ENCODE data around the gene DPYSL4.

DNA sequence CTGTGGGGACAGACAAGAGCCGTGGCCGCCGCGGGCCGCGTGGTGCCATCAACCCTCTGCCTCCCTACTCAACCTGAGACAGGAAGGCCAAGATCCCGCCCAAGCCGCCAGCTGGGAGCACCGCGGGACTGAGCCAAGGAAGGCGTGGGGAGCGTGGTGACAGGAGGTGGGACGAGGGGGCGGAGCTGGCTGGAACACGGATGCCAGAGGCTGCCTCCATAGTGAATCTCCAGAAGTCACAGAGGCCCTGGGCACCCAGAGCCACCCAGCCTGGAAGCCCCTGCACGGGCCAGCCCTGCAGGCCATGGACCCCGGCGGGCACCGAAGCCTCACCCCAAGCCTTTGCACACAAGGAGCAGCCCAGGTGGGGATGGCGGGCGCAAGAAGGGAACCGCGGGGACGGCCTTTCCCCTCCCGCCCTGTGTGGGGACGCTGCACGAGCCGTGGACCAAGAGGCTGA, 18.1 kb upstream of the DPYSL4 start:
- TF ChIP-seq CTCF (IDR thresholded peaks at IDR 0.05): no peak
- no peak for TF ChIP-seq POLR2A (IDR thresholded peaks at IDR 0.05)

All from Peyer's patch (tissue), 4 donors.